CD8-positive, alpha-beta memory T cell (primary cell): ENCODE data around the gene BRD7. TPM values are rescaled to one million over a fixed set of nuclear protein-coding genes. Genes with fewer than 3 reads are reported as not detected.
A peak's percentile ranks its signal among the peaks of the same experiment; 100 is the strongest.

Experiments
- CTCF ChIA-PET: fragments of 350-600 bp; sonication (Branson Sonifier 250); formaldehyde crosslinking; loops from one replicate; lab custom pipeline; 2021; ENCODE audit warnings: antibody characterized with exemption; lab: Charles Lee
- POLR2A ChIA-PET: fragments of 350-600 bp; sonication (Branson Sonifier 250); formaldehyde crosslinking; loops from one replicate; lab custom pipeline; 2021; ENCODE audit warnings: antibody characterized with exemption; lab: Charles Lee
- DNase-seq, 5 donors: peaks; one replicate each; pipeline versions ENCODE4 v3.0.0 to v3.0.0-alpha.2; 2020 to 2022; ENCODE audit warnings: mixed read lengths in 1 of 5
- H3K27ac ChIP-seq: one replicate; pipeline ENCODE4 v1.7.0; 2013; ENCODE audit warnings: low read depth, mild to moderate bottlenecking, low read length, moderate library complexity
- H3K27me3 ChIP-seq: 2 replicates; pipeline ENCODE4 v1.7.0; 2013; ENCODE audit warnings: low read length, mild to moderate bottlenecking; ENCODE audit not compliant: insufficient read depth, poor library complexity, severe bottlenecking
- H3K36me3 ChIP-seq: 2 replicates; pipeline ENCODE4 v1.7.0; 2013; ENCODE audit warnings: mild to moderate bottlenecking, low read length, moderate library complexity; ENCODE audit not compliant: insufficient read depth
- H3K4me1 ChIP-seq: 2 replicates; pipeline ENCODE4 v1.7.0; 2013; ENCODE audit warnings: mild to moderate bottlenecking, low read length, moderate library complexity; ENCODE audit not compliant: insufficient read depth
- H3K4me3 ChIP-seq: 2 replicates; pipeline ENCODE4 v1.7.0; 2013; ENCODE audit warnings: mild to moderate bottlenecking, low read length
- H3K9me3 ChIP-seq: 2 replicates; pipeline ENCODE4 v1.7.0; 2013; ENCODE audit warnings: mild to moderate bottlenecking, low read length
- H3K27ac Mint-ChIP-seq, 8 donors: one replicate each; pipeline ENCODE4 v1.8.0; 2020 to 2021; ENCODE audit warnings: mixed read lengths in 8 of 8, mild to moderate bottlenecking in 6 of 8, inconsistent platforms in 3 of 8, moderate library complexity in 3 of 8
- H3K27me3 Mint-ChIP-seq, 2 donors: one replicate each; pipeline ENCODE4 v1.8.0; 2020 to 2021; ENCODE audit warnings: mixed read lengths in 2 of 2, mild to moderate bottlenecking in 1 of 2, moderate library complexity in 1 of 2
- H3K36me3 Mint-ChIP-seq, 3 donors: one replicate each; pipeline ENCODE4 v1.8.0; 2020 to 2021; ENCODE audit warnings: mixed read lengths in 3 of 3, inconsistent platforms in 1 of 3, mild to moderate bottlenecking in 1 of 3
- H3K4me1 Mint-ChIP-seq, 3 donors: one replicate each; pipeline ENCODE4 v1.8.0; 2020 to 2021; ENCODE audit warnings: mixed read lengths in 3 of 3, inconsistent platforms in 1 of 3, mild to moderate bottlenecking in 1 of 3
- H3K4me3 Mint-ChIP-seq, 7 donors: one replicate each; pipeline ENCODE4 v1.8.0; 2020 to 2021; ENCODE audit warnings: mixed read lengths in 7 of 7, mild to moderate bottlenecking in 6 of 7, moderate library complexity in 4 of 7, inconsistent platforms in 2 of 7
- H3K9me3 Mint-ChIP-seq, 5 donors: one replicate each; pipeline ENCODE4 v1.8.0; 2020 to 2022; ENCODE audit warnings: mixed read lengths in 5 of 5, mild to moderate bottlenecking in 3 of 5, moderate library complexity in 2 of 5, inconsistent platforms in 1 of 5
- polyA plus RNA-seq: library from polyadenylated mRNA; unstranded; fragments of 300-500 nt; fragmentation: Illumina TruSeq; gene quantifications from one replicate; pipeline ENCODE4 v1.2.3, GENCODE V29; 2021
- total RNA-seq, 2 experiments: library from RNA; stranded (reverse); gene quantifications; one replicate each; pipeline ENCODE4 v1.2.3, GENCODE V29; 2021

Gene BRD7
- total and polyA plus RNA-seq, 3 experiments from 2014 or later: 55.7 to 103 (median 101) TPM

DNA sequence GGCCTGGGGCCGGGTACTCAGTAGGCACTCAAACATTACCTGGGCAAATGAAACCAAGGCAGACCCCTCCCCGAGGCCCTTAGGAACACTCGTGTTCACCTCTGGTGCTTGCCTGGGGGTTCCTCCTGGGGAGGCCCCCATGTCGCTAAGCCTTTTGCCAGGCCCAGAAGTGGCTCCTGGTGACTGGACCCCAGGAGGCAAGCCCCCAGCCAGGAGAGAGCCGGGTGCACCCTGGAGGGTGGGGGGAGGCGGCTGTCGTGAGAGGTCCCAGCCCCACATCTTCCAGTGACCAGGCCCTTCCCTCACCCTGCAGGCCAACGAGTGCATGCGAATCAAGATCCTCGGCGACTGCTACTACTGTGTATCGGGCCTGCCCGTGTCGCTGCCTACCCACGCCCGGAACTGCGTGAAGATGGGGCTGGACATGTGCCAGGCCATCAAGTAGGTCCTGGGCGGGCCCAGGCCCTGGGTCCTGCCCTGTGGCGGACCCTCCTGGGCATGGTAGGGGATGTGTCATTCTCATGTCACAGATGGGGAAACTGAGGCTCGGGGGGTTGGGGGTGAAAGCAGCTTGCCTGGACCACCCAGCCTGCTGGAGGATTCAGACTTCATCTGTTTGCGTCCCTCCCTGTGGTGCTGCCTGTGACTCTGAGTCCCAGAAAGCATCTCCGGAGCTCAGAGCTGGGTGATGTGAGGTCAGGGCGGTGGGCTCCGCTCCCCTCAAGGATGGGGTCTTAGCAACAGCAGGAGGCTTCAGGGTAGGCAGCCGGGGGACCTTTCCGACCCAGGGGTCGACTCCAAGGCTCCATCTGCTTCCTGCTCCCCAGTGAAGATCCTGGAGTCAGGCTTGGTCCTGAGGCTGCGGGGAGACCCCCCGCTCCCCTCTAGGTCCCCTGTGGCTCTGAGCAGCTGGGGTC lies 69.9 kb downstream of the BRD7 start:
- Mint-ChIP-seq H3K9me3 (no peaks in the 10 kb centered on the region), H3K4me1 (peaks cover 0 to 6% (median 1%) of the 10 kb centered on the region in 3 donors), H3K27ac (peak overlapping the region in 6 of 8 donors; percentile 23 to 79 (median 47)), H3K27me3 (no peaks in the 10 kb centered on the region), H3K4me3 (no peak overlapping the region), H3K36me3 (peaks cover 0 to 86% (median 0%) of the 10 kb centered on the region in 3 donors)
- no peaks in the 10 kb centered on the region for H3K4me1 ChIP-seq
- H3K27me3 ChIP-seq: no peaks in the 10 kb centered on the region
- no peaks in the 10 kb centered on the region for H3K9me3 ChIP-seq
- H3K27ac ChIP-seq: no peak overlapping the region
- CTCF ChIA-PET: interaction anchor here (0.8 kb wide), 1 partner anchor 28 kb away, joined by 3 read pairs; no protein-coding TSS in a partner anchor
- no peak overlapping the region for H3K4me3 ChIP-seq
- peak in 1 of 5 donors; percentile 26 for DNase-seq
- H3K36me3 ChIP-seq: peaks cover 56% of the 10 kb centered on the region
- POLR2A ChIA-PET: no interaction called here

GRCh38 chr16:50298075-50298460 lies 70.7 kb downstream of the BRD7 start:
- Histone ChIP-seq H3K27me3 (no peaks in the 10 kb centered on the region), H3K36me3 (peaks cover 64% of the 10 kb centered on the region), H3K9me3 (no peaks in the 10 kb centered on the region), H3K27ac (no peak overlapping the region), H3K4me1 (no peaks in the 10 kb centered on the region), H3K4me3 (no peak overlapping the region)
- H3K4me1 Mint-ChIP-seq: peaks cover 0 to 6% (median 3%) of the 10 kb centered on the region in 3 donors
- no peaks in the 10 kb centered on the region for H3K27me3 Mint-ChIP-seq
- H3K9me3 Mint-ChIP-seq: no peaks in the 10 kb centered on the region
- H3K27ac Mint-ChIP-seq: peak overlapping the region in 6 of 8 donors; percentile 39 to 79 (median 58)
- H3K36me3 Mint-ChIP-seq: peaks cover 0 to 87% (median 0%) of the 10 kb centered on the region in 3 donors
- no peak overlapping the region for H3K4me3 Mint-ChIP-seq
- DNase-seq: peak in 1 of 5 donors; percentile 7
- CTCF ChIA-PET: interaction anchor here (1.6 kb wide), 1 partner anchor 367 kb away, joined by 3 read pairs; no protein-coding TSS in a partner anchor
- POLR2A ChIA-PET: no interaction called here

- Mint-ChIP-seq H3K36me3 (peaks cover 0 to 87% (median 0%) of the 10 kb centered on the region in 3 donors), H3K9me3 (no peaks in the 10 kb centered on the region), H3K27me3 (no peaks in the 10 kb centered on the region), H3K27ac (peak overlapping the region in 5 of 8 donors; percentile 35 to 82 (median 42)), H3K4me1 (peaks cover 0 to 6% (median 3%) of the 10 kb centered on the region in 3 donors), H3K4me3 (no peak overlapping the region)
- ChIA-PET POLR2A (no interaction called here), CTCF (interaction anchor here (1.6 kb wide), 1 partner anchor 368 kb away, joined by 3 read pairs; no protein-coding TSS in a partner anchor)
- Histone ChIP-seq H3K27ac (no peak overlapping the region), H3K27me3 (no peaks in the 10 kb centered on the region), H3K36me3 (peaks cover 65% of the 10 kb centered on the region), H3K9me3 (no peaks in the 10 kb centered on the region), H3K4me1 (no peaks in the 10 kb centered on the region), H3K4me3 (no peak overlapping the region)
- peak in 1 of 5 donors; percentile 38 for DNase-seq
These were observed 71.3 kb downstream of the BRD7 start for GRCh38 chr16:50297301-50298074.

- Histone ChIP-seq H3K9me3 (no peaks in the 10 kb centered on the region), H3K36me3 (peaks cover 69% of the 10 kb centered on the region), H3K4me3 (no peak overlapping the region), H3K27ac (no peak overlapping the region), H3K4me1 (no peaks in the 10 kb centered on the region), H3K27me3 (no peaks in the 10 kb centered on the region)
- ChIA-PET CTCF (interaction anchor here (0.7 to 1.6 kb wide), 3 partner anchors 11 to 505 kb away, joined by 3 to 4 read pairs (median 3); no protein-coding TSS in a partner anchor), POLR2A (no interaction called here)
- H3K27ac Mint-ChIP-seq: peak overlapping the region in 4 of 8 donors; percentile 17 to 82 (median 36)
- H3K27me3 Mint-ChIP-seq: no peaks in the 10 kb centered on the region
- peak in 1 of 5 donors; percentile 11 for DNase-seq
- H3K9me3 Mint-ChIP-seq: no peaks in the 10 kb centered on the region
- H3K36me3 Mint-ChIP-seq: peaks cover 0 to 88% (median 0%) of the 10 kb centered on the region in 3 donors
- peaks cover 0 to 6% (median 3%) of the 10 kb centered on the region in 3 donors for H3K4me1 Mint-ChIP-seq
- H3K4me3 Mint-ChIP-seq: no peak overlapping the region
These were observed 72.0 kb downstream of the BRD7 start for GRCh38 chr16:50296807-50297206.

- H3K4me1 Mint-ChIP-seq: peaks cover 0 to 6% (median 3%) of the 10 kb centered on the region in 3 donors
- CTCF ChIA-PET: interaction anchor here (1.2 kb wide), 1 partner anchor 10 kb away, joined by 4 read pairs; no protein-coding TSS in a partner anchor
- H3K9me3 Mint-ChIP-seq: no peaks in the 10 kb centered on the region
- Histone ChIP-seq H3K9me3 (no peaks in the 10 kb centered on the region), H3K4me3 (no peak overlapping the region), H3K36me3 (peaks cover 63% of the 10 kb centered on the region), H3K27ac (no peak overlapping the region), H3K4me1 (no peaks in the 10 kb centered on the region), H3K27me3 (no peaks in the 10 kb centered on the region)
- peak in 1 of 5 donors; percentile 22 for DNase-seq
- no peak overlapping the region for H3K4me3 Mint-ChIP-seq
- H3K27ac Mint-ChIP-seq: peak overlapping the region; percentile 41 to 88 (median 69)
- no peaks in the 10 kb centered on the region for H3K27me3 Mint-ChIP-seq
- POLR2A ChIA-PET: no interaction called here
- peaks cover 0 to 86% (median 0%) of the 10 kb centered on the region in 3 donors for H3K36me3 Mint-ChIP-seq
These were observed 73.2 kb downstream of the BRD7 start for GRCh38 chr16:50295541-50296132.

DNA sequence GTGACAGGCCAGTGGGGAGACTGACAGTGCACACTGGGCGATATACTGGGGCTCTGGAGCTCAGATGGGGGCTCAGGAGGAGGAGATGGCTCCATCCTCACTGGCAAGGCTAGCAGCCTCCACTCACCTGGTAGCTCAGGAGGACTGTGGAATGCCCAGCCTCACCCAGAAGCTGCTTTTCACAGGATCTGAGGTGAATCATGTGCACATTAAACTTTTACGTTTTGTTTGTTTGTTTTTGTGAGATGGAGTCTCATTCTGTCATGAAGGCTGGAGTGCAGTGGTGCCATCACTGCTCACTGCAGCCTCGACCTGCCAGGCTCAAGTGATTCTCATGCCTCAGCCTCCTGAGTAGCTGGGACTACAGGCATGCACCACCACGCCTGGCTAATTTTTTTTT lies 73.8 kb downstream of the BRD7 start:
- no peak overlapping the region for H3K27ac ChIP-seq
- H3K4me3 Mint-ChIP-seq: no peak overlapping the region
- ChIA-PET POLR2A (no interaction called here), CTCF (interaction anchor here (0.7 to 1.2 kb wide), 2 partner anchors 32 to 132 kb away, joined by 3 read pairs; no protein-coding TSS in a partner anchor)
- H3K4me1 ChIP-seq: no peaks in the 10 kb centered on the region
- H3K9me3 Mint-ChIP-seq: no peaks in the 10 kb centered on the region
- peaks cover 0 to 88% (median 0%) of the 10 kb centered on the region in 3 donors for H3K36me3 Mint-ChIP-seq
- peak overlapping the region in 2 of 8 donors; percentile 41 to 83 for H3K27ac Mint-ChIP-seq
- H3K4me1 Mint-ChIP-seq: peaks cover 0 to 8% (median 4%) of the 10 kb centered on the region in 3 donors
- H3K36me3 ChIP-seq: peaks cover 66% of the 10 kb centered on the region
- H3K27me3 ChIP-seq: no peaks in the 10 kb centered on the region
- H3K9me3 ChIP-seq: no peaks in the 10 kb centered on the region
- DNase-seq: peak in 1 of 5 donors; percentile 6
- no peak overlapping the region for H3K4me3 ChIP-seq
- no peaks in the 10 kb centered on the region for H3K27me3 Mint-ChIP-seq
